Activated effector memory CD4-positive, alpha-beta T cell treated with Interleukin-2 at 50 U/mL for 16 hours (primary cell): ENCODE data around the gene DNASE1L1.
A peak's percentile ranks its signal among the peaks of the same experiment; 100 is the strongest.
"Not testable (repeated sequence)": the region's sequence is repeated elsewhere in the genome, so short reads cannot be mapped to it uniquely, and the experiment has no call there.

Source experiments
- DNase-seq: peaks from one replicate; pipeline ENCODE4 v3.0.0-alpha.2; 2020

Gene DNASE1L1

DNA sequence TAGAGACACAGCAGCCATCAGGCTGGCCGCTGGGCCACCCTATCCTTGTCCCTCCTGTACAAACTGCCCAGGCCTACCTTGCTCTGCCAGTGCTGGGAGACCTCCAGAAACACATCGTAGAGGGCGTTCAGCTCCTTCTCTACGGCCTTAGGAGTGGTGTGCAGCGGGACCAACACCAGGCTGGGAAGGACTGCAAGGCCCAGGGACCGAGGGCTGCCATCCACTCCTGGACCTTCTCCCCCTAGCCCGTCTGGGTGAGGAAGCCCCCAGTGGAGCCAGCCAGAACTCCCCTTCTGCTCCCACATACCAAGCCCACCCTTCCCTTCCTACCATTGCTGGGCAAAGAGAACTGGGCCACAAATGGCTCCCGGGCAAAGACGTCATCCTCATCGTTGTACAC is 5.9 kb downstream of the DNASE1L1 start:
- DNase-seq, result no peak

- DNase-seq, result no peak
Measured at GRCh38 chrX:154402622-154403127, 6.4 kb downstream of the DNASE1L1 start.

- no peak for DNase-seq
Measured at GRCh38 chrX:154401918-154402621, 7.0 kb downstream of the DNASE1L1 start.

GRCh38 chrX:154401045-154401799 is 7.8 kb downstream of the DNASE1L1 start:
- no peak for DNase-seq

- DNase-seq, result not testable (repeated sequence)
Measured at GRCh38 chrX:154400369-154400817, 8.7 kb downstream of the DNASE1L1 start.

GRCh38 chrX:154399527-154400368 is 9.3 kb downstream of the DNASE1L1 start:
- no peak for DNase-seq

DNA sequence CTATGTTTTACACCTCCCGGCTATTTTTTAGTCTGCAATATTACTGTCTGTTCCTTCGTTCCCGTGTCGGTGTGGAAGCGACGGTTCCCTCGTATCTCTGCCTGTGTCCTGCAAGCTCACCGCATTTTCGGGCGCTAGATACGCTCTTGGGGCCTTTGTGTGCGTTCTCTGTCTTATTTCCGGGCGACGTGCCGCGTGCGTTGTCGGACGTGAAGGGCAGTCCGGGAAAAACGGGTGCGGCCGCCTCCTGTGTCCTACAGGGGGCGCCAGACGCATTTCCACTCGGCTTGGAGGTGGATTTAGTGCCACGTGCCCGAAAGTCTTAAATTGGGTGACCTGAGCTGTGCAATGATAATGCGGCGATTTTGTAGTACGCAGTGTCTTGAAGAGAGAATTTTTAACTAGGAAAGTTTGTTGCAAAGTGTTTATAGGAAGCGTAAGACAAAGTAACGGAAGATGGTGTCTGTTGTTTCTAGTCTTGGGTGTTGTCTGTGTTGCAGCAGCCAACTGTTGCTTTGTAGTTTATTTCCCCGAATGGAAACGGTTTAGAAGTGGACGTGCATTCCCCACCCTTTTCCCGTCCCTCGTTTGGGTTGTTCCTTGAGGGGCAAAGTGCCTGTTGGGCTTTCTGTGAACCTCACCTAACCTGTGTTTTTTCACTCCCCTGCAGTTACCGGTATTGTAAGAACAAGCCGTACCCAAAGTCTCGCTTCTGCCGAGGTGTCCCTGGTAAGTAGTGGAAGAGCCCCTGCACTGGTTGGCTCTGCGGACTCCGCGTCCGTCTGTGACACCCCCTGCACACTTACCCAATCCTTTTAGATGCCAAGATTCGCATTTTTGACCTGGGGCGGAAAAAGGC is 10.2 kb downstream of the DNASE1L1 start:
- peak; percentile 77 for DNase-seq

DNA sequence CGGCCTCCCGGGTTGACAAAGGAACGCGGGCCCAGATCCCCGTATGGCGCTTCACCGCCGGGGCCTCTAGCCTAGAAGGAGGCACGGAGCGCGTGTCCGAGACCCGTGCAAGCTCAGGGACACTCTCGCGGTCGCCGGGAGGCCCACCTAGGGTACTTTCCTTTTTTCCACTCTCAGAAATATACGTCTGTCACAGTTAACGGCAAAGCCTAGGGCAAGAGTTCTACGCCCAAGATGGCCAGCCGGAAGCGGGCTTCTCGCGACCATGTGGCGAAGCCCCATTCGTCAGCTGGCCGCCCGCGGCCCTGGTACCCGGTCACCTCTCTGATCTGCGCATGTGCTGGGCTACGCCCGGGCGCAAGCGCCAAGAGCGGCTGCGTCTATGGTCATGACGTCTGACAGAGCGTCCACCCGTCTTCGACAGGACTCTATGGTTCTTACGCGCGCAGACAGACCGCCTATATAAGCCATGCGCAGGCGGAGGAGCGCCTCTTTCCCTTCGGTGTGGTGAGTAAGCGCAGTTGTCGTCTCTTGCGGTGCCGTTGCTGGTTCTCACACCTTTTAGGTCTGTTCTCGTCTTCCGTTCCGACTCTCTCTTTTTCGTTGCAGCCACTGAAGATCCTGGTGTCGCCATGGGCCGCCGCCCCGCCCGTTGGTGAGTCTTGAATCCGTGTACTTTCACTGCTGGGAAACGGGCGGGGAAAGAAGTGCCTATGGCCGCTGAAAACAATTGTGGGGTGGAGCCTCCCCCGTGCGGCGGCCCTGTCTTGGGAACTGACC is 11.0 kb downstream of the DNASE1L1 start, which contains the start of gene RPL10:
RPL10 (plus strand) TSS at position 490 of the 780 bp plus-strand sequence; CDS start at position 633, 143 bp downstream.
- DNase-seq, result peak; percentile 85

GRCh38 chrX:154396973-154397887 is 11.8 kb downstream of the DNASE1L1 start:
- DNase-seq, result no peak

DNA sequence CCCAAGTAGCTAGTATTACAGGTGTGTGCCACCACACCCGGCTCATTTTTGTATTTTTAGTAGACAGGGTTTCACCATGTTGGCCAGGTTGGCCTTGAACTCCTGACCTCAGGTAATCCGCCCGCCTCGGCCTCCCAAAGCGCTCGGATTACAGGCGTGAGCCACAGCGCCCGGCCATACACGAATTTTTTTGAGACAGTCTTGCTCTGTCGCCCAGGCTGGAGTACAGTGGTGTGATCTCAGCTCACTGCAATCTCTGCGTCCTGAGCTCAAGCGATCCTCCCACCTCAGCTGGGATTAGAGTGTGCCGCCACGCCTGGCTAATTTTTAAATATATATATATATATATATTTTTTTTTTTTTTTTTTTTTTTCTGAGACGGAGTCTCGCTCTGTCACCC is 12.7 kb downstream of the DNASE1L1 start:
- not testable (repeated sequence) for DNase-seq

GRCh38 chrX:154389812-154390747 is 19.0 kb downstream of the DNASE1L1 start:
- DNase-seq, result not testable (repeated sequence)

DNA sequence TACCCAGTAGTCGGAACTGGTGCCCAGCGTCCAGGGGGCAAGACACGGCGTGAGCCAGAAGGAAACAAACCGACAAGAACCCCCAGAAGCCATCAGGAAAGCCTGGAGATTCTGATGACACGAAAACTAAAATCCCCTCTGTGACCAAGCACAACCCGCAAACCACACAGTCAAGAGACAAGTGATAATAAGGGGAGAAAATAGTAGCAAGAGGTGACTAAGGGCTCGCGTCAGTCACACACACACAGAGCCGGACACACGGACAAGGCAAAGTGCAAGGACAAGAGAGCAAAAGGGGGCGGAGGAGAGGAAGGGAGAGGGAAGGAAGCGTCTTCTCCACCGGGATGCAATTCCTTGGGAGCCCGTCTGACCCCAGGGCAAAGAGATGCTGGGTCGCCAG is 20.4 kb downstream of the DNASE1L1 start:
- not testable (repeated sequence) for DNase-seq

- not testable (repeated sequence) for DNase-seq
Measured at GRCh38 chrX:154388094-154388493, 21.0 kb downstream of the DNASE1L1 start.

- DNase-seq, result no peak
Measured at GRCh38 chrX:154384284-154384892, 24.7 kb downstream of the DNASE1L1 start.

GRCh38 chrX:154383359-154384283 is 25.4 kb downstream of the DNASE1L1 start:
- DNase-seq, result no peak

DNA sequence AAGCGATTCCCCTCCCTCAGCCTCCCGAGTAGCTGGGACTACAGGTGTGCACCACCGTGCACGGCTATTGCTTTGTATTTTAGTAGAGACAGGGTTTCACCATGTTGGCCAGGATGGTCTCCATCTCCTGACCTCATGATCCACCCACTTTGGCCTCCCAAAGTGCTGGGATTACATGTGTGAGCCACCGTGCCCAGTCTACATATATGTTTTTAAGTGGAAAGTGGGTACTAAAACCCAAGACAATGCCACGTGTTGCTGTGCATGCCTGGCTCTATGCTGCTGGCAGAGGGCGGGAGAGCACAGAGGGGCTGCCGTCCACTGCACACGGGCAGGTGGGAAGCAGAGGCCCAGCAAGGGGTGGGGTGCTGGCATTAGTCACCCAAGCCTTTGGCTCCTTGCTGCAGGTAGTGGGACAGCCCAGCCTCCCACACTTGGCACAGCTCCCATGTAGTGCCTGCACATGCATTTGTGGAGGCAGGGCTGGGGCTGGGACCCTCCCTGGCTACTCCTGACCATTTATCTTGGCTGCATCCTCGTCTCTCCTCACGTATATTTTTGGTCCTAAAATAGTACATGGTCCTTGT is 26.5 kb downstream of the DNASE1L1 start:
- DNase-seq, result no peak

DNA sequence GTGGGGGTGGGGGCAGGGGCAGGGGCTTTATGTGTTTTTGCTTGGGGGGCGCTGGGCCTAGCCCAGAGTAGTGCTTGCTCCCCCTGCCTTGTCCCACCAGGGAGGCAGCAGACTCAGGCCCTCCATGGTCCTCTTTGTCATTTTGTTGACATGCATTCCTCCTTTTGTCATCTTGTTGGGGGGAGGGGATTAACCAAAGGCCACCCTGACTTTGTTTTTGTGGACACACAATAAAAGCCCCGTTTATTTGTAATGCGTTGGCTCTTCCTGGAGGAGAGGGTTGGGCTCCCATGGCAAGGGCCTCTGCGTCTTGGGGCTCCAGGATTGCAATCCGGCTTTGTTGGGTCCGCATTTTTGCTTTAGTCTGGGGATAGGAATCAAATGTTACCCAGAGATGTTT is 27.8 kb downstream of the DNASE1L1 start:
- DNase-seq, result no peak
